Measurements from ENCODE around the gene CCNF.

- TF ChIP-seq YY1 (IDR thresholded peaks at IDR 0.05; ENCODE audit: insufficient read depth, insufficient read length) = no peak
- TF ChIP-seq SUZ12 (IDR thresholded peaks at IDR 0.05; ENCODE audit: extremely low read depth, insufficient read depth, insufficient read length) = no peak
Observed at GRCh38 chr16:2404099-2404498, 25.1 kb upstream of the CCNF start.

All from NT2/D1 (cell line).